EH (cell line): Measurements from ENCODE around the gene AKT3.

Experiments
- DNase-seq: peaks from one replicate; pipeline ENCODE4 v3.0.0-alpha.2; 2015; ENCODE audit warnings: low read depth

AKT3 gene

GRCh38 chr1:243487649-243488227, 362.3 kb downstream of the AKT3 start:
- DNase-seq: no peak

DNA sequence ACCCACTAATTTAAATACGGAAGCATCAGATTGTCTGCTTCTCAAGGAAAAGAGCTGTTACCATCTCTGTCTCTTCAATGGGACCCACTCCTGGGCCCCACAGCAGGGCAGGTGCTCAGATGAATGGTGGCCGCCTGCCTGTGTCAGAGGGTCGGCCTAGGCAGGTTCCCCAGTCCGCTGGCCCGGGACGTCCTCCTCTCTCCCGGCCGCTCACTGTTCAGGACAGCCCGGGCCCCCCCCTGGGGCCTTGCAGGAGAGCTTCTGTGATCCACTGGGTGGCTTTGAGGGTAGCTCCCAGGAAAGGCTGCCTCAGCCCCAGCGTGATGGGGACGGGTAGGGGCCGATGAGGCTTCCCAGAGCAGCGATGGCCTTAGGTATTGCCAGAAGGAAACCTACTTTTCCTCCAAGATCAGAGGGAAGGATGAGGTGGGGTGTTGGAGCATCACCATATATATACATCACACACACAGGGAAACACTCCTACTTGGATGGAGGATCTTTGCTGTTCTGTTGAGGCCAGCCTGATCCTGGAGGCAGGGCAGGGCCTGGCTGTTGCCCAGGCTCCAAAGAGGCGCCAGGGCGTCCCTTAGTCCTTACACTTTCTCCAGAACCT, 362.9 kb downstream of the AKT3 start:
- DNase-seq: no peak

DNA sequence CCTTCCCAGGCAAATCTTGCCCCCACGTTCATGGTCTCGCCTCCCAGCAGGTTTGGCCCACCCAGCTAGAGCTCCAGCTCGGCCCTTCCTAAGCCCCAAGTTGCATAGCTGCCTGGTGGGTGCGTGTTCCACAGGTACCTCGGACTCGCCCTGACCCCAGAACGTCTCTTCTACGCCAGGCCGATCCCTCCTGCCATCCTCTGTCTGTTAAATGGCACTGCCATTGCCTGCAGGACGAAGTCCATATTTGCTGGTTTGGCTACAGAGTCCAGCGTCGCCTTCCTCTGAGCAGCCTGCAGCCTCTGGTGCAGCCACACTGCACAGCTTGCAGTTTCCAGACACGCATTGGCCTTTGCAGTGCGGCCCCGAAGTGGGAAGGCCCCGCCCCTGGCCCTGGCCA, 366.1 kb downstream of the AKT3 start:
- DNase-seq: no peak

DNA sequence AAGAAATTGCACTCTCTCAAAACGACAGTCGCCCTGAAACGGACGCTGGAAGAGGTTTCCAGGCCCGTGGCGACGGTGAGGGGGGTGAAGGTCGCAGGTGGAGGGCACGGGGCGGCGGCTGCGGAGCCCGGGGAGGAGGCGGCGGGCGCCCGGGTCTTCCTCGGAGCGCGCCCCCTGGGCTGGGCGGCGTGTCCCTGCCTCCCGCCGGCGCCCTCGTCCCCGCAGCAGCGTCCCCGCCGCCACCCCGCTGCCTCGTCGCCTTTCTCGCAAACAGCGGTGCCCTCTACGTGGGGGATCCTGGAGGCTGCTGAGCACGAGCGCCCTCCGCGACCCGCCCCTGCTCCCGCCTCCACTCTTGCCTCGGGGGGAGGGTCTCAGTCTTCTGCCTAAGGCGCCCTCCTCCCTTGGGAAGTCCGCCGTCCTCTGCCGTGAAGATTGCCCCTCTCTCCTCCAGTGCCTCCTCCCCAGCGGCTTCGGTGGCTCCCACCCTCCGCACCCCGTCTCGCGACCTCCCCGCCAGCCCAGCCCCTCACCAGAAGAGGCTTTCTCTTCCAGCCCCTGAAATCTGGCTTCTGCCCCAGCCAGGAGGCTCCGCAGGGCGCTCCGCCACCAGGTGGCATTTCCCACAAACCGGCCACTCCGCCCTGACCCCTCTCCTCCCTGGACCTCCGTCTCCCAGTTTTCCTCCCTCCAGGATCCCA, 366.8 kb downstream of the AKT3 start:
- no peak for DNase-seq

DNA sequence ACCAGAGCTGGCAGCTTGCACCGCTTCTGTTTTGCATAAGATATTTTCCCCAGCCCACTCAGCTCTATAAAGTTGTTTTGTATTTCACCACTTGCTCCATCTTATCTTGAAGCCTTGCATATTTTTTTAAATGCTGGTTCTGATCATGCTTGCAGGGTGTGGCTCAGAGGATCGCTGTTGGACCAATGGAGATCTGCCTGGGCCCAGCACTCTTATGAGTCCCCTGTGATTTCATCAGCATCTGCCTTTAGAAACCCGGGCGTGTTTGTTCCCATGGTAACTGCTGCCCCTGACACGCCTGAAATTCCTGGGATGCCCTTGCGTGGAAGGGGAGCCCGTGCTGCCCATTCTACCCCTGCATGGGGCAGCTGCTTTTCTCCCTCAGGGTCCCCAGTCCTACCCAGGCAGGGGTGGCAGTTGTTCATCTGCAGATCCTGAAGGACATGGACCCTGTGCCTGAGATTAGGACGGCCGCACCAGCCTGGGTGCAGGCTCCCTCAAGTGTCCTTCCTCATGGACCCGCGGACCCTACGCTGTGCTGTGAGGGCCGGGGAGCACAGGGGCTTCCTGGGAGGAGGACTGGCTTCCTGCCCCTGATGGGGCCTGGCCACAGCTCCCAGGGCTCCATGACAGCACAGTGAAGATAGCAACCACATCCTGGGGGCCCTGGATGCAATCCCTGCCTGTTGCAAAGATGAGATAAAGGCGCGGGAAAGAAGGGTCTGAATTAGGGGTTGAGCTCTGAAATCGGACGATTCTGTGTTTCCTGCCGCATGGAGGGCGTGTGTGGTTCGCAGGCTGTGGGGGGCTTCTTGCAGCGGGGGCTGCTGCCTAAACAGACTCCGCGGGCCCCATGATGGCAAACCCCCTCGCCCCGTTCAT, 367.7 kb downstream of the AKT3 start:
- peak; percentile 67 for DNase-seq

GRCh38 chr1:243481101-243481500, 368.9 kb downstream of the AKT3 start:
- no peak for DNase-seq

DNA sequence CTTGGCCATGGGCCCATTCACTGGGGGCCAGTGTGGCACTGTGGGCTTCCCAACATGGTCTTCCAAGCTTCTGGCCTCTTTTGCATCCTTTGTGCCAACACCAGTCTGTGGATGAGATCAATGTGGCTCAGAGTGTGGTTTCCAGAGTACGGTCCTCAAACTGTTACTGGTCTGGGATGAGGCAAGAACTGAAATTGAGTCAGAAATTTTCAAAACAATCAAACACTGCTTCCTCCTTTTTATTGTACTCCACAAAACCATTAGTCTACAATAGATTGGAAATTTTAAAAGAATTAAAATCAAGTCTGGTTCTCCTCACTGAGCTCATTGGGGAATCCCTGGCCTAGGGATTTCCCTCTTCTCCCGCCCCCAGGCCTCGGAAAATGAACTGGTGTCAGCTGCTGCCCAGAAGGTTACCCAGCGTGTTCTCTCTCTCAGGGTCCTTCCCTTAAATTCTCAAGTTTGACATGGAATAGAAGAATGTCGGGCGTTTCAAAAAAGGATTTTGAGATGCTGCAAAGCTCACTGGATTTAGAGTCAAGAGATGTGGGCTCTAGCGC, 372.2 kb downstream of the AKT3 start:
- no peak for DNase-seq

GRCh38 chr1:243475966-243476365, 374.1 kb downstream of the AKT3 start:
- DNase-seq: peak; percentile 59

DNA sequence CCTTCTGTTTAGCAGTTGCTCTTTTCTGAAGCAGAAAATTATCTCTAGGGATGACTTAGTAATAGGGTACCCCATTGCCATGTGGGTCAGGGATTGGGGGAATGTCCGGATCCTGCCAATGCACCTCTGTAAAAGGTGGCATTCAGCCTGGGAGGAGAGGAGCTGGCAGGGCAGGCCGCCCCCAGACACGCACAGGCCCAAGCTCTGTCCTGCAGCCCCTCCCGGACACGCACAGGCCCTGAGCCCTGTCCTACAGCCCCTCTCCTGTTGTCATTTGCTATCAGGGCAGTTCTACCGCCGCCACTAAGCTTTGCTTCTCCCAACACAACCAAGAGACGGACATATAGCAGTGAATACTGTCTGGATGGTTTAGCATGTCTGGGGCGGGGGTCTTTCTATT, 375.1 kb downstream of the AKT3 start:
- no peak for DNase-seq

GRCh38 chr1:243474136-243474881, 375.7 kb downstream of the AKT3 start:
- DNase-seq: no peak

- peak; percentile 49 for DNase-seq
Measured at GRCh38 chr1:243473227-243474135, 376.6 kb downstream of the AKT3 start.

- DNase-seq: peak; percentile 24
Measured at GRCh38 chr1:243471754-243472745, 378.0 kb downstream of the AKT3 start.

DNA sequence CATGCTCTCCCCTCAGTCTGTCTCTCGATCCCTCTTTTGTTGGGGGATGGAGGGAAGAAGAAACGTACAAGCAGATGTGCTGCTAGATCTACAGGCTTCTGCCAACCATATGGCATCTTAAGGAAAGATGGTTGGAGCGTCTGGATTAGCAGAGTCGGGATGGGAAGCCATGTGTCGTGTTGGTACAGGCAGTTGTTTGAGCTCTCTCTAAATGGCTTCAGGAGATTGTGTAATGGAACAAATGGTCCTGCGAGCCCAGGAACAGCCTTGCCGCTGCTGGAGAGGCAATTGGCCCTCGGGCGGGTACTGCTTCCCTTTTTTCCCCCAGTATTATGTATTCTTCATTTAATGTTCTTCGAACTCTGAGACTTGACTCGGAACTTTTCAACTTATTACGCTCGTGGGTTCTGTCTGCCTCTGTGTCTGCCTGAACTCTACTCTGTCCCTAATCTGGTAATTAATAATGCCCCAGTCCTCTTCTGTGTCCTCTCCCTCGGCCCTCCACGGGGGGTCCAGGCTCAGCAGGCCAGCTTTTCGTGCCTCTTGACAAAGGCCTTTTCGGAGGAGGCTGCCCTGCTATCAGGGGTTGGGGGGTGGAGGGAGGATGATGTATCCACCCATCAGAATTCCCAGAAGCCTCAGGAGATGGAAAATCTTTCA, 378.9 kb downstream of the AKT3 start:
- no peak for DNase-seq

DNA sequence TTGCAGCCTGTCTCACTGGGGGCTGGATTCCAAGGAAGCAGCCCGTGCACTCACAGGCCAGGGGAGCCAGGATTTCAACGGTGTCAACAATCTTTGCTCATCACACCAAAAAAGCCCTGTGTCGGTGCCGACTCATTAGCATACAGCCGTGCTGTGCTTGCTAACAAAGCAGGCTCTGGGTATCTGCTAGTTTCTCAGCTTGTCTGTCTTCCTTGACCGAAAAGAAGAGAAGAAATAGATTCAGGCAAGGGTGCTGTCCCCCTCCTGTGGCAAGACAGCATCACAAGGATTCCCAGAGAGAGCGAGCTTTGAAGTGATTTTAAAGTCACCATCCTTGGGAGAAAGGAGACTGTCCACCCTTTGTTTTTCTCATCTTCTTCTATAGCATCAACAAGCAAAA, 379.5 kb downstream of the AKT3 start:
- DNase-seq: peak; percentile 30

DNA sequence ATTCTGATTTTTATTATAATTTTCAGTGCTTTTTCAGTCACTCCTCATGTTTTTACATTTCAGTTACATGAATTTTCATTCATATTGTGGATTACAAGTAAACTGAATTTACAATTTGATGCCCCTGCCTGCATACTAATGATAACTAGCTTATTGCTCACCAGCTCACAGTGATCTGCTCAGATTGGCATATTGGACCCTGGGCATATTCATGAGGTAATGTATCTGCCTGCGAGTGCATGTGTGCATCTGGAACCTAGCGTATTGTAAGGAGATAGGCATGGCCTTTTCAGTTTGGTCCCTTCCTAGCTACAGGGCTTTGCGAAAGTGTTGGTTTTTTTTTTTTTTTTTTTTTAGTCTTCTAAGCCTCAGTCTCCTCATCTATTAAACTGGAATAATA, 380.5 kb downstream of the AKT3 start:
- DNase-seq: no peak

DNA sequence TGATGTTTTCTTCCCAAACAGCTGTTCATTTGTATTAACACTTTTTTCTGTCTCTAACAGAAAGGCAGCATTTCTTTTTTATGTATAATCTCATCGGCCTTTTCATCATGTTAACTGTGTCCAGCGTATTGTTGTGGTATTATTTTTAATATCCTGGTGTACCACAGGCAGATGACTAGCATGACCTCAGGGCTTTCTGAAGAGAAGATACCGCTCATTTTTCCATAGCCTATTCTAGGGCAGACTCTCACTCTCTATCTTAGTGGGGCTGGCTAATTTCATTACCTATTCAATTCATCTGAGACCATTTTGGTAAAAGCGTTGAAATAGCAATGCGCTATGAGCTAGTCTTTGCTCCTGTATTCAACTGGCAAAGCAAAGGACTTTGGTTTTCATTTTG, 384.3 kb downstream of the AKT3 start:
- DNase-seq: no peak

- DNase-seq: no peak
Measured at GRCh38 chr1:243465081-243465480, 385.0 kb downstream of the AKT3 start.

- DNase-seq: no peak
Measured at GRCh38 chr1:243462929-243463697, 386.9 kb downstream of the AKT3 start.
